NCI-H524 treated with DMSO at 0.1 percent for 48 hours (cell line): ENCODE data around the gene OAS3.
A peak's percentile ranks its signal among the peaks of the same experiment; 100 is the strongest.
"Not testable (repeated sequence)": the region's sequence is repeated elsewhere in the genome, so short reads cannot be mapped to it uniquely, and the experiment has no call there.

Experiments used
- DNase-seq: peaks from one replicate; lab custom pipeline; 2025; lab: John Stamatoyannopoulos, UW

Gene OAS3

GRCh38 chr12:112937741-112938719 lies at the start of gene OAS3:
Gene OAS3 (plus strand): TSS chr12:112938474. CDS start chr12:112938531, 57 bp downstream.
- no peak for DNase-seq

GRCh38 chr12:112891093-112892024 lies 46.9 kb upstream of the OAS3 start:
- DNase-seq = no peak

GRCh38 chr12:112892856-112893255 lies 45.4 kb upstream of the OAS3 start:
- DNase-seq = no peak

- DNase-seq = no peak
Measured at GRCh38 chr12:112894128-112894527, 44.1 kb upstream of the OAS3 start.

GRCh38 chr12:112898380-112898779 lies 39.9 kb upstream of the OAS3 start:
- DNase-seq = no peak

GRCh38 chr12:112900298-112901145 lies 37.8 kb upstream of the OAS3 start:
- DNase-seq = peak; percentile 17

- DNase-seq = no peak
Measured at GRCh38 chr12:112901271-112901670, 37.0 kb upstream of the OAS3 start.

GRCh38 chr12:112904571-112904970 lies 33.7 kb upstream of the OAS3 start:
- DNase-seq = no peak

- no peak for DNase-seq
Measured at GRCh38 chr12:112905451-112906089, 32.7 kb upstream of the OAS3 start.

- no peak for DNase-seq
Measured at GRCh38 chr12:112906712-112907414, 31.4 kb upstream of the OAS3 start, which contains the start of gene OAS1. Gene OAS1 (plus strand): TSS chr12:112906962. CDS start chr12:112907040, 78 bp downstream.

GRCh38 chr12:112907415-112908157 lies 30.7 kb upstream of the OAS3 start:
- DNase-seq = no peak

- DNase-seq = no peak
Measured at GRCh38 chr12:112908548-112908947, 29.7 kb upstream of the OAS3 start.

- no peak for DNase-seq
Measured at GRCh38 chr12:112909693-112910092, 28.6 kb upstream of the OAS3 start.

- no peak for DNase-seq
Measured at GRCh38 chr12:112913038-112913688, 25.1 kb upstream of the OAS3 start.

- DNase-seq = not testable (repeated sequence)
Measured at GRCh38 chr12:112913888-112914287, 24.4 kb upstream of the OAS3 start.

- no peak for DNase-seq
Measured at GRCh38 chr12:112916270-112916669, 22.0 kb upstream of the OAS3 start.

- no peak for DNase-seq
Measured at GRCh38 chr12:112919121-112919520, 19.2 kb upstream of the OAS3 start.

- no peak for DNase-seq
Measured at GRCh38 chr12:112924986-112925385, 13.3 kb upstream of the OAS3 start.

- not testable (repeated sequence) for DNase-seq
Measured at GRCh38 chr12:112926416-112927033, 11.7 kb upstream of the OAS3 start.
